ENCODE data around the gene STEAP1B. TPM values are rescaled to one million over a fixed set of nuclear protein-coding genes. Genes with fewer than 3 reads are reported as not detected.
"Not testable (repeated sequence)": the region's sequence is repeated elsewhere in the genome, so short reads cannot be mapped to it uniquely, and the experiment has no call there.

STEAP1B gene
- 1.6 TPM for polyA plus RNA-seq (ENCODE audit: insufficient read length)
- long read RNA-seq, donor 1: 0 reads
- long read RNA-seq, donor 2: 0 reads
- long read RNA-seq, donor 3: 0 reads
- long read RNA-seq, donor 4: 0 reads
- long read RNA-seq, donor 5, partial matches to known transcripts: 1,702 of 1,702 reads
- long read RNA-seq, donor 5, other reads (novel, unspliced or antisense): 0 of 1,702 reads
- long read RNA-seq, donor 6: 0 reads
- long read RNA-seq, donor 7: 0 reads
- long read RNA-seq, donor 8: 0 reads

DNA sequence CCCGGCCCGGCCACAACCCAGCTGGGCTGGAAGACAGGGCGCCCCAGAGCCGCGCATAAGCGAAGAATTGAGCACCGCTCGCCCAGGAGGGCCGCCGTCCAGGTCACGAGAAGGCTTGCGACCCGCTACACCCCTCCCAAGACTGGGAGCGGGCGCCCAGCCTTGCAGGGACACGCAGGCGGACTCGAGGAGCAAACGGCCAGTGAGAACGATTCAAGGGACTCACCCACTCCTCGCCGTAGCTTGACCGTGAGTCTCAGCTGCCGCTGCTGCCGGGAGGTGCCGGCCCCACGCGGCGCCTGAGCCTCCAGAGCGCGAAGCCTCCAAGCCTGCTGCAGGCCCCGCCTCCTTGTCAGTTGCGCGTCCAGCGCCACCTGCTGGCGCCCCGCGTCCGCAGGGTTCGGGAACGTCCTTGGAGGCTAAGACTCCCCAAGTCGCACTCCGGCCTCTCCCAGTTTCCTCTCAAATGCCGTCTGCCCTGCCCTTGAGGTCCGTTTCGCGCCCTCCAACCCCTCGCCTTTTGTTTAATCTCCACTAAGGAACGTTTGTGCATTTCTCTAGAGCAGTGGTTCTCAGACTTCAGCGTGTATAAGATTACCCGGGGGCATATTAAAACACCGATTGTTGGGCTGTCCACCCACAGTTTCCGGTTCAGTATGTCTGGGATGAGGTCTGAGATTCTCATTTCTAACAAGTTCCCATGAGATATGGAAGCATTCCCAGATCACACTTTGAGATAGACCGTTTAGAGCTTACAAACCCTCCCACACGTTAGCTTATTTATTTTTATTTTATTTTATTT, at the start of gene STEAP1B:
TSS of gene STEAP1B (minus strand) at position 301 of the 802 bp plus-strand sequence. CDS start 5,333 bp downstream, outside the sequence.
- DNase-seq: peak; percentile 86

DNA sequence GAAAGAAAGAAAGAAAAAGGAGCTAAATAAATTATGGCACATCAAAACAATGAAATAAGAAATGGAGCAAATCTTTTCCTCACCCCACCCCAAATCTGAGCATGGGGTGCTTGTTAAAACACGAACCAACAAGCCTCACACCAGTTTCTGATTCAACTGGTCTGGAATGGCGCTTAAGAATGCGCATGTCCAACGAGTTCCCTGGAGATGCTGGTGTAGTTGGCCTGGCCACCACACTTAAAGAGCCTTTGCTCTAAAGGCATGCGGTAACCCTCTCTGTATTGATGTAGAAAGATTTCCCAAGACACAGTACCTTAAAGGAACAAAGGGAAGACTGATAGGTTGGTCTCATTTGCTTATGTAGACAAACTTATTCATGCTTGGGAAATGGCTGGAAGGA, 49.1 kb upstream of the STEAP1B start:
- no peak for DNase-seq

DNA sequence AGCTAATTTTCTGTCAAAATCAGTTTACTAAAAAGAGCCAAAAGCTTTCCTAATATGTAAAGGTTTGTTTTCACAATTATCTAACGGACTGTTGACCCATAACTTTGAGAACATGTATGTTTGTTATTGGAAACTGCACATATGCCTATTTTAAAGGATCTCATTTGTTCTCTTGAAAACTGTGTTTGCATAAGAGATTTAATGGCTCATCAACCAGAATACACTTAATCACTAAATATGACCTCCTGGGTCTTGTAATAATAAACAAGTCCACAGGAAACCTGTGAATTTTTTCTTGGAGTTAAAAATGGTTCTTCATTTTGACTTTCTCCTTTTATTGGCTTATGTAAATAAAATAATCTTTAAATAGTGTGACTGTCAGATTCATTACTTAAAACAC, 48.3 kb upstream of the STEAP1B start:
- no peak for DNase-seq

DNA sequence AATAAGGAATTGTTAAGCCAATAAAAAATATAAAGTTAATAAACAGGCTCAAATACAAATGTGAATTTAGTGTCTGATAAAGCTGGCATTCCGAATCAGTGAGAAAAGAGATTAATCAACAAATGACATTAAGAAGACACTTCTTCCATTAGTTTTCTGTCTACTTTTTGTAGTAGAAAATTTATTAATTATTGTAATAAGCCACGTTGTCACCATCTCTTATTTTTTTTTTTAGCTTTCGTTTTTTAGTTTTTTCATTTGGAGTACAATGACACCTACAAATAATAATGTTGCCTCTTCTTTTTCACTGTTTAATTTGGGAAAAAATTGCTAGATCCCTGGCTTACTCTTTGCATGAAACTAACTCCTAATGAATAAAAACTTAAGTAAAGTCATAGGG, 46.8 kb upstream of the STEAP1B start:
- no peak for DNase-seq

DNA sequence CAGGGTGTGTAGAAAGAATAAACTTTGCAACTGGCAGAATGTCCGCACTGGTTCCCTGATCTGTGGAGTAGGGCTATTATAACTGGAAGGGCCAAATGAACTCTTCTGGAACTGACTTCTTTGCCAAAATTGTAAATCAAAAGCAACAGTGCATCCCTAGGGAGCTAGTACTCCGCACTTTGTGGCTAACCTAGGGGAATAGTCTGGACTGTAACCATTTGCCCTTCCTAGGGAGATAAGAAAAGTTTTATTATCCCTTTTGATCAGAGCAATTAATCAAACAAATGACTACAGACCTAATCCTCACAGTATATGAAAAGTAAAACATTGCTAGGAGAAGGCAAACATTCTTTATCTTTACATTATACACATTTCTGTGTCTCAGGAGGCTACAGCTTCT, 45.5 kb upstream of the STEAP1B start:
- no peak for DNase-seq

DNA sequence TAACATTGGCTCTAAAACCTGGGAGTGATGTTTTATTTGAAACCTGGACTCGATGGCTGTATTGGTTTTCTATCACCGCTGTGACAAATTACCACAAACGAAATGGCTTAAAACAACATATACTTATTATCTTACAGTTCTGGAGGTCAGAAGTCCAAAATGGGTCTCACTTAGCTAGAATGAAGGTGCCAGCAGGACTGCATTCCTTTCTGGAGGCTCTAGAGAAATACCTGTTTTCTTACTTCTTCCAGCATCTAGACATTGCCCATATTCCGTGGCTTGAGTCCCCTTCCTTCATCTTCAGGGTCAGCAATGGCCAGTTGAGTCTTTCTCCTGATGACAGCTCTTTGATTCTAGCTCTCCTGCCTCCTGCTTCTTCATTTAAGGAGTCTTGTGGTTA, 44.3 kb upstream of the STEAP1B start:
- no peak for DNase-seq

DNA sequence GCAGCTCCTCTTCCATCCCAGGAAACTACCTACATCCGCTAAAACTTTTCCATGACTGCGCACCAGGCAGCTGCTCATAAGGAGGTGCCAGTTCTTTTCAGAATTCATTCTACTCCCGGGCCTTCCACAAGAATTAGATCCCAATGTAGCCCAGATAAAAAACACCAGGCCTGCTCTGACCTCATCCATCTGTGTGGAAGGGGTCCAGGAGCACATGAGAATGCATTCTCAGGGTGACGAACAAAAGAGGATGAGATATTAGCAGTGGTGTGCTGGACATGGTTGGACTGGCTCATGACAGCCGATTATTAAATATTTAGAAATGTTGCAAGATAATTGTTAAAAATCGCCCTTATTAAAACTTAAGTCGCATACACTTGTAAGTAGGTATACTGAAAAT, 43.2 kb upstream of the STEAP1B start:
- DNase-seq: no peak

DNA sequence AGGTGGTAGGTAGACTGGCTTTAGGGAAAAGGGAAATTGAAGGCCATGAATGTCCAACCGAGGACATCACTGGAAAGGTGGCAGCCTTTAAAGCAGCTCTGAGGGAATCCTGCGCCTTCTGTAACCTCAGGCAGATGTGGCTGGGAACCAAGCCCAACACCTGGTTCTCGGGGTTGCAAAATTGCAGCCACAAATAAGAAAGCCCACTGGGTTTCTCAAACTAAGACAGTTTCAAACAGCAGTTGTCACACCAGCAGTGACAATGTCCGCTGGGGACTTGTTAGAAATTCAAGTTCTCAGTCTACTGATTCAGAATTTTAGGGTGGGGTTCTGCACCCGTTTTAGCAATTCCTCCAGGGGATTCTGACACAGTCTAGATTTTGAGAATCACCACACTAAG, 42.7 kb upstream of the STEAP1B start:
- DNase-seq: no peak

DNA sequence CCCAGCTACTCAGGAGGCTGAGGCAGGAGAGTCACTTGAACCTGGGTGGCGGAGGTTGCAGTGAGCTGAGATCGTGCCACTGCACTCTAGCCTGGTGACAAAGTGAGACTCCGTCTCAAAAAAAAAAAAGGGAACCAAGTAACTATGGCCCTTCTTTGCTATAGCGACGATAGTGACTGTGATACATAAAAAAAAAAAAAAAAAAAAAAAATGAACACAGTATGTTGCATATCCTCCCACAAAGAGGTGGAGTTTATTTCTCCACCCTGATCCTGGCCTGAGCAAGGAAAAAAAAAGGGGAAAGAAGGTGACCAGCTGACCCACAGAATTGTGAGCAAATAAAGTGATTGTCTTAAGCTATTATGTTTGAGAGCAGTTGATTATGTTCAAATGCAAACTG, 42.3 kb upstream of the STEAP1B start:
- no peak for DNase-seq

DNA sequence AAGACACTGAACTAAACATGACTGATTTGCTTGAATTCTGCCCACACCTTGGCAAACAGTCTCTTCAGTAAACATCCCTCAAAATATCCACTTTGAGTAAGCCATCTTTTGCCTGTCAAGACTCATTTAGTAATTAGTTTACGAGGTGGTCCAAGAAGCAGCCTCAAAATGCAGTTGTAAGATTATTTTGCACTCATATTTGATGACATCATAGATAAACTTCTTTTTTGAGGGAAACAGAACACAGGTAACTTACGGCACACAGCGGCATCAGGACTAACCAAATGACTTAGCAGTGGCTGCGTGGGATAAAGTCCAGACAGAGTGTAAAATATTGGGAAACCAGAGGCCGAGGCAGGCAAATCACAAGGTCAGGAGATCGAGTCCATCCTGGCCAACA, 41.8 kb upstream of the STEAP1B start:
- no peak for DNase-seq

DNA sequence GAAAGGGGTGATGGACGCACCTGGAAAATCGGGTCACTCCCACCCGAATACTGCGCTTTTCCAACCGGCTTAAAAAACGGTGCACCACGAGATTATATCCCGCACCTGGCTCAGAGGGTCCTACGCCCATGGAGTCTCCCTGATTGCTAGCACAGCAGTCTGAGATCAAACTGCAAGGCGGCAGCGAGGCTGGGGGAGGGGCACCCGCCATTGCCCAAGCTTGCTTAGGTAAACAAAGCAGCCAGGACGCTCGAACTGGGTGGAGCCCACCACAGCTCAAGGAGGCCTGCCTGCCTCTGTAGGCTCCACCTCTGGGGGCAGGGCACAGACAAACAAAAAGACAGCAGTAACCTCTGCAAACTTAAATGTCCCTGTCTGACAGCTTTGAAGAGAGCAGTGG, 28.5 kb upstream of the STEAP1B start:
- DNase-seq: not testable (repeated sequence)

DNA sequence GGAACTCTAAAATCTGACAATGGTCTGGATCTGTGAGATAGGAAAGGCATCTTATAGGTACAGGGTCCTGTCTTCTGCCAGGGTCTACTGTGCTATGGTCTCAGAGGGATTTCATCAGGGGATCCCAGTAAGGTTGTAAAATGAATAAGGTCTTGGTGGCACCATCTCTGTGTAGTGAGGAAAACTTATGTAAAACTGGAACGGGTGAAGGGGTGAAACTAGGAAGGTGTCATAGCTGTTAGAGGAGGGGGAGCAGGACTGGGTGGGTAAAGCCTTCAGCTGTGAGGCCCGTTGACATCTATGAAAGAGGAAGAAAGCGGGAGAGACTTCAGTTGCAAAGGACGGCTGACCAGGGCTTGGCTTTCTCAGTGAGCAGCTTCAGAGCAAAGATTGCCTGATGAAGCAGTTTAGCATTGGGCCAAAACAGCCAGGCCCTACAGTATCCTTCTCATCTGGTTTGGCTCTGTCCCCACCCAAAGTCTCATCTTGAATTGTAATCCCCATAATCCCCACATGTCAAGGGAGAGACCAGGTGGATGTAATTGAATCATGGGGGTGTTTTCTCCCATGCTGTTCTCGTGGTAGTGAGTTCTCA, 24.5 kb upstream of the STEAP1B start:
- DNase-seq: not testable (repeated sequence)

DNA sequence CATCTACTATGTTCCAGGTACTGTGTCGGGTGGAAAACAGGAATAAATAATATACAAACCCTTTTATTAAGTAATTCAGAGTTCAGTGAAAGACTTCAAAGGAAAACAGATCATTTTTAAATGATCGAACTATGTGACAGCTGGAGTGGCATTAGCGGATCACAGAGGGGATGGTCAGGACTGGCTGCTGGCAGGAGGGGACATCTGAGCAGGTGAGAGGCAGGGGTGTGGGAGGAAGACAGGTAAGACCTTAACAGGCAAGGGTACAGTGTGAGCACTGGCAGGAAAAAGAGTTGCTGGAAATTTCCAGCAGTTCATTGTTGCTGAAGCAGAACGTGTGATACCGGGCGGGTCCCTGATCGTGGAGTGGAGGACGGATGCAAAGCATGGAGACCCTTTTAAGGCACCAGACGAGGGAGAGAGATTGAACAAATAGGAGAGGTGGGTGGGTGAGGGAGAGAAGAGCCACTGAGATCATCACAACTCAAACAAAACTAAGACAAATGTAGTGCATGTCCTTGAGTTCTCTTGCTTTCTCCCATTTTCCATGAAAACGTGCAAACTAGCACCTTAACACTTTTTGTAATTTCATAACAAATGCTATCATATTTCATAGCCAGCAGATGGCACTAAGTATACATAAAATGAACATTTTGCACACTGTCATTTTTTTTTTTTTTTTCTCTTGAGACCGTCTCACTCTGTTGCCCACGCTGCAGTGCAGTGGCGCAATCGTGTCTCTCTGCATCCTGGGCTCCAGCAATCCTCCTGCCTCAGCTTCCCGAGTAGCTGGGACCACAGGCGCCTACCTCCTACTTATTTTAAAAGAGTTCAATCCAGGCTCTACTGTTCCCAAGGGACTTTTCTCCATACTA, 23.7 kb upstream of the STEAP1B start:
- DNase-seq: not testable (repeated sequence)

DNA sequence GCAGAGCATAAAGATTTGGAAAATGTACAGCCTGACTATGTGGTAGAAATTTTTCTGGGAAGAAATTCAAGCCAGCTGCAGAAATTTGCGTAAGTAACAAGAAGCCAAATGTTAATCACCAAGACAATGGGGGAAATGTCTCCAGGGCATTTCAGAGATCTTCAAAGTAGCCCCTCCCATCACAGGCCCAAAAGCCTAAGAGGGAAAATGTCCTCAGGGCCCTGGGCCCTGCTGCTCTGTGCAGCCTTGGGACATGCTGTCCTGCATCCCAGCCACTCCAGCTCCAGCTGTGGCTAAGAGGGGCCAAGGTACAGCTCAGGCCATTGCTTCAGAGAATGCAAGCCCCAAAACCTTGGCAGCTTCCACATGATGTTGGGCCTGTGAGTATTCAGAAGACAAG, 19.6 kb upstream of the STEAP1B start:
- DNase-seq: not testable (repeated sequence)

DNA sequence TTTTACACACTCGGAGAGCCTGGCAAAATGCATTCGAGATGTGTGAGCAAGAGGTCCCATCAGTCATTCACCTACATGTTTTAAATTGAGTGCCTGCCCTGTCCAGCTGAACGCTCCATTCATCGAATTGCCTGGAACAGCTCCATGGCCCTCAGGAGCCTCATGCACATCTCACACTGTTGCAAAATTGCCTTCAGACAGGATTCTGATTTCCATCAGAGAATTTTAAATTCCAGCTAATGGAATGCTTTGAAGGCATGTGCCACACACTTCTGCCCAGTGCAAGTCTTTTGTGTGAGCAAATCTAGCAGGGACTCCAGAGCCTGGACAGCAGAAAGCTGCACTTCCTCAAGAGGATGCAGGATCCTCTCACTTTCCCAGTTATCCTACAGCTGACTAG, 17.0 kb upstream of the STEAP1B start:
- DNase-seq: not testable (repeated sequence)

DNA sequence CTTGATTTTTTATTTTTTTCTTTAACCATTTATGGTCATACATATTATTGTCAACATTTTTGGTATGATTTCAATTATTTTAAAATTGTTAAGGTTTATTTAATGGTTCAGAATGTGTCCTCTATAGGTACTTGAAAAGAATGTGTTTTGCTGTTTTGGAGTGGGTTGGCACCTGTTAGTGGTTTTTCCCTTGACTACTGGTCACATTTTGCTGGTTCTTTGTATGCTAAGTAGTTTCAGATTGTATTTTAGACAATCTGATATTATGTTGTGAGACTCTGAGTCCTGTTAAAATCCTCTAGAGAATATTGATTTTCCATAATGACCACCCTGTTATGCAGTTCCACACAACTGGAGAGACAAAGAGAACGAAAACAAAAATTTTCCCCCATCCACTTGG, 15.0 kb upstream of the STEAP1B start:
- not testable (repeated sequence) for DNase-seq

DNA sequence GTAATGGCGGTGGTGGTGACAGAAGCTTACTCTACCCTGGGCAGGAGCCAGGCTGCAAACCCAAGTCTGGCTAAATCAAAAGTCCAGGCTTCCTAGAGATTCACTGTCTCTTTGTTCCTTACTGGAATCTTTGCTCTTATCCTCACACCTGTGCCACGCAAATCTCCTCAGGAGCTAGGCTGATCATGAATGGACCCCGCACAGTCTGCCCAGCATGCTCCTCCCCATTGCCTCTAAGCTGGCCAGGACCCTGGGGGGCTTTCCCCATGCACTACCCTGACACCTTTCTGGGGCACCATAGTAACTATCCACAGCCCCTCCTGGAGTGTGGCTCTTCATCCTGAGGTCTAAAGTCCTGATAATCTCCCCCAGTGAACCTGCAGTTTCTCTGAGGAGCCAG, 7.3 kb upstream of the STEAP1B start:
- not testable (repeated sequence) for DNase-seq

DNA sequence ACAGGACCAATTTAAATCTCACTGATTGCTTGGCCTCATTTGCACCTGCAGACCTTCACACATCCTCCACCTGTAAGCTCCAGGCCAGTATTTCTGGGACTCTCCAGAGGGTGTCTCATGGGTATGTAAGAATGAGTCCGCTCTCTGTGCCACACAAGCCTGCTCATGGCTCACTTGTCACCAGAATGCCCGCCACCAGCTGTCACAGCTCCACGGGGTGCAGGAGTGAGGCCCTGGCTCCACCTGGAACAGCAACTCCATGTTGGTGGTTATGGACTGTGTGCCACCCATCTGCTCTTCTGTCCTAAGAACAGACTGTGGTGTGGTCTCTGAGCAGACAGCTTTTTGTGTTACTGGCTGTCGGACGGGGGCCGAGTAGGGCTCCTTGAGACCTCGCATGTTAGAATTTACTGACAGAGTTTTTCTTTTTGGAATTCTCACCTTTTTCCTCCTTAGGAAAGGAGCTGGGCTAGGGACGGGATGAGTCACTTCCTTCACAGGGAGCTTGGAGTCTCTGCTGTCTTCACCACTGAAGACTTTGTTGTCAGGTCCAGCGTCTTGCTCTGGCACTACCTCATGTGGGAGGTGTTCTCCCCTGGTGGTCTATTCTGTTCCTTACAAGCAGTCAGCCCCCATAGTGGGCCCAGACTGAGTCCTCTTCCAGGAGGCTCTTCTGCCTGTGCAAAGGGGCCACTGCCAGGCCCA, 6.5 kb upstream of the STEAP1B start:
- not testable (repeated sequence) for DNase-seq

DNA sequence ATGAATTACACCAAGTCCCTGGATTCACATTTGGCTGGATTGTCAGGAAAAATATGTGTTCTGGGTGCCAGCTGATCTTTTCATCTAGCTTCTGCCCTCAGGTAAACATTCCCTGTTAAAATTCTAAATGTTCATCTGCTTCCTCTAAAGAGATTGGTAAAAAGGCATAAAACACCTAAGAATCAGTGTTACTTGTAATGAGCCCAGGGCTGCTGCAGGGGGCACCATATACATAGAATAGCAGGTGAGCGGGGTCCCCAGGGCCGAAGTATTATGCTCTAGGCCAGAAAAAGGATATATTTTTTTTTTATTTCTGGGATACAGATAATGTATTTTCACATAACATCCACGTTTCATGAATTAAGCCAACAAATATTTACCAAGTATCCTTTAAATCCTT, 4.5 kb upstream of the STEAP1B start:
- DNase-seq: not testable (repeated sequence)

DNA sequence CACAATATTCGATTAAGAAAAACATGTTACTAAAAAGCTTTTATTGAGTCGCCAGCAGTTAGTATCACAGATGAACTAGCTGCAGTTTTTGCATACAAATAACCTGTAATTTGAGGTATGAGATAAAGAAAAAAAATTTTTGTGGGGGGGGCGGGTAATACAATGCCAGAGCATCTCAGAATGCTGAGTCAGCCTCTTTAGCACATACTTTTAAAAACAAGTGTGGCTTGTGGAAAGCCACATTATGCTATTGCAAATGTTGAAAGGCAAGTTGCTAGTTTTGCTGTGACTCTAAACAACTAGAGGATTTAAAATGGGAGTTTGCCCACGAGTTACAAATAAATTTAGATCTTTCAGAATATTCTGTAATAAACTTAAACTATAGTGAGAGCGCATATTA, 2.1 kb upstream of the STEAP1B start:
- DNase-seq: not testable (repeated sequence)

DNA sequence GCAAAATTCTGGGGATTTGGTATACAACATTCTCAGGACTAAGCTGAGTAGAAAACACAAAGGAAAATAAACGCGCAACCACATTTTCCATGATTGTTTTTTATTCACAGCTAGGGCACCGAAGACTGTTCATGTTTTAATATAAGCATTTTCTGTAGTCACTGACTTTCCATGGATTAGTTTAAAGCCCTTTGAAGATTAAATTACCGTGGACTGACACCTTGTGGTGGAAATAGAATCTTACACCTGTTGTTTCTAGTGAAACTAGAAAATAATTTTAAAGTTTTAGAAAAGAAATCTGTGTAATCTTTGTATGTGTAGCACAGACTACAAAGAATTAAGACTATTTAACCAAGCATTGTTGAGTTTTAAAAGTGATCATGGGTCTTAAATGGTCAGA, 1.3 kb upstream of the STEAP1B start:
- DNase-seq: not testable (repeated sequence)

DNA sequence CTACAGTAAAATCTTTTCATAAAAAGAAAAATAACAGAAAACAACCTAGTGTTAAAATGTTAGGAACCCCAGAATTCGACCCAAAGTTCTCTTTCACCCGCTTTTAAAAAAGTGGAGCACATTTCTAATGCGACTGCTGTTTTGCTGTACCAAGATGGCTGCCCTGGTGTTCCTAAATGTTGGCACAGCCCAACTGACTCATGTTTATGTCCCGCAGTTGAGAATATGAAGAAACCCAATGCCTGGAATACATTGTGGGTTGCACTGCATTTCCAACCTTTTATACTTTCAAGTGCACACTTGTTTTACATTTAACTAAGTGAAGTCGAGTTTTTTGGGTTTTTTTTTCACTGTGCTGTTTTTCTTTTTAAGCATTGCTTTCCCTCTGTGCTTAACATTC, 944 bp downstream of the STEAP1B start:
- no peak for DNase-seq

Measured in left kidney (tissue), 8 donors.